Skin epidermis (tissue), 12 donors: Measurements from ENCODE around the gene THAP8.
"Not testable (repeated sequence)": the region's sequence is repeated elsewhere in the genome, so short reads cannot be mapped to it uniquely, and the experiment has no call there.

Experiments used
- H3K27ac ChIP-seq, 21 experiments: fragments of 200-600 bp; sonication (generic) in 11 of 21; one replicate each; pipeline ENCODE4 v1.5.0; 2020; ENCODE audit warnings: mild to moderate bottlenecking in 3 of 21, inconsistent platforms in 2 of 21, moderate library complexity in 2 of 21
- H3K4me3 ChIP-seq, 7 experiments: fragments of 200-600 bp; sonication (generic) in 2 of 7; one replicate each; pipeline ENCODE4 v1.5.0; 2020; ENCODE audit warnings: inconsistent platforms in 2 of 7, mild to moderate bottlenecking in 2 of 7, moderate library complexity in 1 of 7

Gene THAP8

GRCh38 chr19:36073121-36073876 is 19.2 kb upstream of the THAP8 start:
- Histone ChIP-seq H3K4me3 (no peak overlapping the region), H3K27ac (no peak overlapping the region)

GRCh38 chr19:36072081-36072480 is 18.0 kb upstream of the THAP8 start:
- H3K27ac ChIP-seq = no peak overlapping the region
- H3K4me3 ChIP-seq = no peak overlapping the region

- H3K27ac ChIP-seq, H3K4me3 ChIP-seq: not testable (repeated sequence)
Observed at GRCh38 chr19:36068810-36069499, 14.9 kb upstream of the THAP8 start.

- Histone ChIP-seq H3K4me3 (no peak overlapping the region), H3K27ac (no peak overlapping the region)
Observed at GRCh38 chr19:36067681-36068080, 13.6 kb upstream of the THAP8 start.

GRCh38 chr19:36064826-36065225 is 10.7 kb upstream of the THAP8 start:
- Histone ChIP-seq H3K4me3 (no peak overlapping the region), H3K27ac (no peak overlapping the region)

GRCh38 chr19:36061367-36061766 is 7.3 kb upstream of the THAP8 start:
- Histone ChIP-seq H3K4me3 (no peak overlapping the region), H3K27ac (no peak overlapping the region)

- no peak overlapping the region for H3K27ac ChIP-seq
- H3K4me3 ChIP-seq = no peak overlapping the region
Observed at GRCh38 chr19:36060430-36060829, 6.3 kb upstream of the THAP8 start.

GRCh38 chr19:36059180-36059910 is 5.3 kb upstream of the THAP8 start:
- Histone ChIP-seq H3K27ac (no peak overlapping the region), H3K4me3 (no peak overlapping the region)

GRCh38 chr19:36058481-36059179 is 4.5 kb upstream of the THAP8 start:
- Histone ChIP-seq H3K27ac (no peak overlapping the region), H3K4me3 (no peak overlapping the region)

- Histone ChIP-seq H3K4me3 (peak within 1 kb of the TSS; percentile 56 to 78 (median 65)), H3K27ac (peak within 1 kb of the TSS in 20 of 21 experiments; percentile 77 to 96 (median 88))
Observed at GRCh38 chr19:36054733-36055686, 925 bp upstream of the THAP8 start, which contains the start of gene WDR62. WDR62 (plus strand) TSS chr19:36054897; CDS start chr19:36054972, 75 bp downstream.

- no peak overlapping the region for H3K4me3 ChIP-seq
- H3K27ac ChIP-seq = no peak overlapping the region
Observed at GRCh38 chr19:36051637-36052036, 2.4 kb downstream of the THAP8 start.

GRCh38 chr19:36051236-36051635 is 2.8 kb downstream of the THAP8 start:
- no peak overlapping the region for H3K27ac ChIP-seq
- no peak overlapping the region for H3K4me3 ChIP-seq

GRCh38 chr19:36049080-36049698 is 4.9 kb downstream of the THAP8 start:
- H3K4me3 ChIP-seq = no peak overlapping the region
- H3K27ac ChIP-seq = peak overlapping the region in 4 of 21 experiments; percentile 6 to 51 (median 34)

GRCh38 chr19:36047835-36048234 is 6.2 kb downstream of the THAP8 start:
- H3K4me3 ChIP-seq = no peak overlapping the region

GRCh38 chr19:36046443-36047050 is 7.5 kb downstream of the THAP8 start:
- Histone ChIP-seq H3K27ac (no peak overlapping the region), H3K4me3 (no peak overlapping the region)

More at GRCh38 chr19:36047835-36048234, 6.2 kb downstream of the THAP8 start:
- no peak overlapping the region for H3K27ac ChIP-seq

- Histone ChIP-seq H3K4me3 (no peak overlapping the region), H3K27ac (no peak overlapping the region)
Observed at GRCh38 chr19:36043952-36044351, 10.1 kb downstream of the THAP8 start.

- H3K27ac ChIP-seq = peak overlapping the region in 2 of 21 experiments; percentile 2 to 8
- H3K4me3 ChIP-seq = no peak overlapping the region
Observed at GRCh38 chr19:36041831-36042230, 12.3 kb downstream of the THAP8 start.

GRCh38 chr19:36041092-36041491 is 13.0 kb downstream of the THAP8 start:
- H3K4me3 ChIP-seq, H3K27ac ChIP-seq: not testable (repeated sequence)
